Measurements from ENCODE around the gene RPS19BP1. TPM values are rescaled to one million over a fixed set of nuclear protein-coding genes. Genes with fewer than 3 reads are reported as not detected.

Gene RPS19BP1
- total RNA-seq, 2 experiments from 2014 or later, result 65.8 to 69.7 TPM

- ChIA-PET CTCF (interaction anchor here (0.8 to 2.2 kb wide), 15 partner anchors 10 to 813 kb away, joined by 3 to 43 read pairs (median 3); partner anchors contain the start of gene ATF4), POLR2A (interaction anchor here (1.1 to 4.7 kb wide), 7 partner anchors 12 to 510 kb away, joined by 3 to 35 read pairs (median 4); partner anchors contain the start of genes ATF4, FAM83F and RPL3)
- Histone ChIP-seq H3K27ac (ENCODE audit: low read depth in 1 of 2, low read length in 2 of 2) (no peak overlapping the region), H3K9me3 (ENCODE audit: control insufficient read depth in 1 of 2, insufficient read depth in 1 of 2, low read length in 2 of 2) (no peaks in the 10 kb centered on the region), H3K4me3 (ENCODE audit: low read length) (no peak overlapping the region), H3K27me3 (ENCODE audit: control insufficient read depth in 1 of 2, insufficient read depth in 2 of 2, low read length in 2 of 2) (no peaks in the 10 kb centered on the region), H3K36me3 (ENCODE audit: insufficient read depth, low read length) (peaks cover 14% of the 10 kb centered on the region), H3K4me1 (ENCODE audit: insufficient read depth, low read length) (peaks cover 44% of the 10 kb centered on the region)
- no peak overlapping the region for H3K4me3 Mint-ChIP-seq
- H3K36me3 Mint-ChIP-seq (ENCODE audit: low read depth), result peaks cover 29% of the 10 kb centered on the region
- DNase-seq (peak; percentile 72 to 88 (median 76)), ATAC-seq (ENCODE audit: poor library complexity) (no peak)
- peaks cover 40% of the 10 kb centered on the region for H3K4me1 Mint-ChIP-seq (ENCODE audit: low read depth)
- no peaks in the 10 kb centered on the region for H3K9me3 Mint-ChIP-seq
- TF ChIP-seq CTCF (IDR thresholded peaks at IDR 0.05), result peak; percentile 93
- H3K27me3 Mint-ChIP-seq, result no peaks in the 10 kb centered on the region
- no peak overlapping the region for H3K27ac Mint-ChIP-seq
- intact Hi-C loops (cut with DNase I, micrococcal nuclease), result loop anchor here (1.0 to 10.0 kb wide), 12 partner anchors 88 to 1103 kb away; partner anchors contain the start of genes TNRC6B (in 2 of the 2), ADSL (in 1 of the 2), CBX7 (in 1 of the 2) and GRAP2 (in 1 of the 2)
Observed at GRCh38 chr22:39534591-39535356, 2.2 kb upstream of the RPS19BP1 start.

GRCh38 chr22:39534092-39534506, 1.6 kb upstream of the RPS19BP1 start:
- intact Hi-C loops (cut with DNase I, micrococcal nuclease), result loop anchor here (1.0 to 10.0 kb wide), 10 partner anchors 137 to 1103 kb away; partner anchors contain the start of genes TNRC6B (in 2 of the 2), ADSL (in 1 of the 2), CBX7 (in 1 of the 2) and GRAP2 (in 1 of the 2)
- CTCF ChIA-PET, result interaction anchor here (0.5 to 2.2 kb wide), 10 partner anchors 11 to 659 kb away, joined by 3 to 43 read pairs (median 4); no protein-coding TSS in a partner anchor
- no peaks in the 10 kb centered on the region for H3K27me3 ChIP-seq (ENCODE audit: control insufficient read depth in 1 of 2, insufficient read depth in 2 of 2, low read length in 2 of 2)
- peaks cover 20% of the 10 kb centered on the region for H3K36me3 ChIP-seq (ENCODE audit: insufficient read depth, low read length)
- H3K4me3 Mint-ChIP-seq, result no peak overlapping the region
- H3K27ac Mint-ChIP-seq, result no peak overlapping the region
- POLR2A ChIA-PET, result interaction anchor here (1.1 to 4.7 kb wide), 6 partner anchors 11 to 511 kb away, joined by 3 to 35 read pairs (median 4); partner anchors contain the start of genes ATF4 and RPL3
- H3K4me1 Mint-ChIP-seq (ENCODE audit: low read depth), result peaks cover 47% of the 10 kb centered on the region
- no peak for TF ChIP-seq CTCF (IDR thresholded peaks at IDR 0.05)
- peaks cover 34% of the 10 kb centered on the region for H3K36me3 Mint-ChIP-seq (ENCODE audit: low read depth)
- no peak overlapping the region for H3K4me3 ChIP-seq (ENCODE audit: low read length)
- ATAC-seq (ENCODE audit: poor library complexity) (no peak), DNase-seq (peak in 1 of 14 experiments; percentile 53)
- no peaks in the 10 kb centered on the region for H3K27me3 Mint-ChIP-seq
- H3K4me1 ChIP-seq (ENCODE audit: insufficient read depth, low read length), result peaks cover 50% of the 10 kb centered on the region
- H3K9me3 ChIP-seq (ENCODE audit: control insufficient read depth in 1 of 2, insufficient read depth in 1 of 2, low read length in 2 of 2), result no peaks in the 10 kb centered on the region
- no peak overlapping the region for H3K27ac ChIP-seq (ENCODE audit: low read depth in 1 of 2, low read length in 2 of 2)
- H3K9me3 Mint-ChIP-seq, result no peaks in the 10 kb centered on the region

- CTCF ChIA-PET, result interaction anchor here (1.6 to 4.8 kb wide), 5 partner anchors 13 to 131 kb away, joined by 6 to 69 read pairs (median 22); partner anchors contain the start of genes ATF4 and TAB1
- Histone ChIP-seq H3K27ac (ENCODE audit: low read depth in 1 of 2, low read length in 2 of 2) (no peak overlapping the region), H3K36me3 (ENCODE audit: insufficient read depth, low read length) (peaks cover 34% of the 10 kb centered on the region), H3K4me3 (ENCODE audit: low read length) (peak overlapping the region; percentile 73), H3K4me1 (ENCODE audit: insufficient read depth, low read length) (peaks cover 83% of the 10 kb centered on the region), H3K27me3 (ENCODE audit: control insufficient read depth in 1 of 2, insufficient read depth in 2 of 2, low read length in 2 of 2) (no peaks in the 10 kb centered on the region), H3K9me3 (ENCODE audit: control insufficient read depth in 1 of 2, insufficient read depth in 1 of 2, low read length in 2 of 2) (no peaks in the 10 kb centered on the region)
- H3K4me3 Mint-ChIP-seq, result peak overlapping the region; percentile 98
- peaks cover 54% of the 10 kb centered on the region for H3K36me3 Mint-ChIP-seq (ENCODE audit: low read depth)
- no peaks in the 10 kb centered on the region for H3K27me3 Mint-ChIP-seq
- intact Hi-C loops (cut with DNase I, micrococcal nuclease), result loop anchor here (5.0 to 10.0 kb wide), 6 partner anchors 134 to 1106 kb away; partner anchors contain the start of genes TNRC6B (in 2 of the 2), CBX7 (in 1 of the 2), GRAP2 (in 1 of the 2) and MRTFA (in 1 of the 2)
- peaks cover 77% of the 10 kb centered on the region for H3K4me1 Mint-ChIP-seq (ENCODE audit: low read depth)
- DNase-seq (peak in 4 of 14 experiments; percentile 27 to 75 (median 54)), ATAC-seq (ENCODE audit: poor library complexity) (no peak)
- no peaks in the 10 kb centered on the region for H3K9me3 Mint-ChIP-seq
- peak overlapping the region; percentile 90 for H3K27ac Mint-ChIP-seq
- TF ChIP-seq CTCF (IDR thresholded peaks at IDR 0.05), result no peak
- POLR2A ChIA-PET, result interaction anchor here (3.6 to 5.1 kb wide), 3 partner anchors 9 to 514 kb away, joined by 35 to 129 read pairs (median 45); partner anchors contain the start of genes ATF4 and RPL3
Observed at GRCh38 chr22:39530692-39531331, 1.7 kb downstream of the RPS19BP1 start.

All from CD4-positive, alpha-beta T cell (primary cell).